ENCODE measurements around the gene DNAH3.
"Not testable (repeated sequence)": the region's sequence is repeated elsewhere in the genome, so short reads cannot be mapped to it uniquely, and the experiment has no call there.

The DNAH3 gene

GRCh38 chr16:21069986-21070385 is 80.7 kb downstream of the DNAH3 start:
- DNase-seq = no peak

GRCh38 chr16:21064203-21064602 is 86.4 kb downstream of the DNAH3 start:
- no peak for DNase-seq

DNA sequence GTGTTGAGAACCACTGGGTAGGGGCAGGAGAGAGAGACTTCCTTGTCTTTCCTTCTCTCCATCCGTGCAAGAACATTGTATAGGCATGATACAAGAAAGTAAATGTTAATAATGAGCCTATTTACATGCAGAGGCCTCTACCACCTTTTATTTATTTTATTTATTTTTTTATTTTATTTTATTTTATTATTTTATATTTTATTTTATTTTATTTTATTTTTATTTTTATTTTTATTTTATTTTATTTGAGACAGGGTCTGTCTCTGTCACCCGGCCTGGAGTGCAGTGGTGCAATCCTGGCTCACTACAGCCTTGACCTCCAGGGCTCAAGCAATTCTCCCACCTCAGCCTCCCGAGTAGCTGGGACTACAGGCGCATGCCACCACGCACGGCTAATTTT is 87.3 kb downstream of the DNAH3 start:
- DNase-seq = not testable (repeated sequence)

GRCh38 chr16:21060027-21060510 is 90.6 kb downstream of the DNAH3 start:
- DNase-seq = no peak

DNA sequence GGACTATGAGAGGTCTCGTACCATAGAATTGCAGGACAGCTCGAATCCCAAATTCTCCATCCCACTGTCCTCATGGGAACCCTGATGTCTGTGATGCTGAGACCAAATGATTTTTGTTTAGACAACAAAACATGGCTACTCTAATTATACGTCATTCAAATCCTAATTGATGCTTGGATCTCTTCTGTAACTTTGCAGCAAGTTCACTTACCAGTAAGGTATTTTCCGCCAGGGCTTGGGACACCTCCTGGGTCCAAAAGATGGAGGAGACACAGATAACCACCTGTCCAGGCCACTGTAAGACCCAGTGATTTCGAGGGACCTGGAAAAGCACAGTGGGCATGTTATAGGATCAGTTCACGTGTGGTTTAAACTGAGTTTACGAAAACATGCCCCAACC is 92.8 kb downstream of the DNAH3 start:
- no peak for DNase-seq

- DNase-seq = peak; percentile 10
Measured at GRCh38 chr16:21056396-21056795, 94.2 kb downstream of the DNAH3 start.

DNA sequence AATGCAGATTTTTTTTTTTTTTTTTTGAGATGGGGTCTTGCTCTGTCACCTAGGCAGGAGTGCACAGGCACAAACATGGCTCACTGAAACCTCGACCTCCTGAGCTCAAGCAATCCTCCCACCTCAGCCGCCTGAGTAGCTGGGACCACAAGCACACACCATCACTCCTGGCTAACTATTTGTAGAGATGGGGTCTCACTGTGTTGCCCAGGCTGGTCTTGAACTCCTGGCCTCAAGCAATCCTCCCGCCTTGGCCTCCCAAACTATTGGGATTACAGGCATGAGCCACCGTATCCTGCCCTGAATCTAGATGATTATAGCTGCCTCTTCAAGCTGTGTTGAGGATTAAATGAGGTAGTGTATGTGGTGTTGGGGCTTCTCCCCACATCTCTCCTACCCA is 94.9 kb downstream of the DNAH3 start:
- not testable (repeated sequence) for DNase-seq

DNA sequence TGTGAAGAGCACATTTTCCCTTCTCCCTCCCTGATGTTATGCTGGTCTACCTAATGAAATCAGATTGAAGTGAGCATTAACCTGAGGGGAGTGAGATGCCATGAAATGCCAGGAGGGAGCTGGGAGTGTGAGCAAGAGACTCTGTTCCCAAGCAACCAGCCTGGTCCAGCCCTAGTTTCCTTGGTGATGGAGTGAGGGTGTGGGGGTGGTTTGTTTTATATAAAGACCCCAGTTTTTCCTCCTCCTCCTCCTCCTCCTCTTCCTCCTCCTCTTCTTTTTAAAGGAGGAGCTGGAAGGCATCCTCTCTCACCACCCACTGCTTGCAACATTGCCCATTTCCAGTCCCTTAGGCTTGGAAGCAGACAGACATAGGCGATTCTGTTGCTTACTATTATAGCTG is 97.1 kb downstream of the DNAH3 start:
- DNase-seq = no peak

- not testable (repeated sequence) for DNase-seq
Measured at GRCh38 chr16:21048091-21048912, 102.3 kb downstream of the DNAH3 start.

DNA sequence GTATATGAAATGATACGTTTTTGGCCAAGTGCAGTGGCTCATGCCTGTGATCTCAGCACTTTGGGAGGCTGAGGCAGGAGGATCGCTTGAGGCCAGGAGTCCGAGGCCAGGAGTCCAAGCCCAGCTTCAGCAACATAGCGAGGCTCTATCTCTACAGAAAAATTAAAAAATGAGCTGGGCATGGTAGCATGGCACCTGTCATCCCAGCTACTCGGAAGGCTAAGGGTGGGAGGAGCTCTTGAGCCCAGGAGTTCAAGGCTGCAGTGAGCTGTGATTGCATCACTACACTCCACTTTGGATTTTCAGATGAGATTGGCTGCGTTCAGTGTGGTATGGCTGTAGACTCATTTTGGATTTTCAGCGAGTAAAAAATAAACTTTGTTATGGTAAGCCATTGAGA is 112.4 kb downstream of the DNAH3 start:
- no peak for DNase-seq

DNA sequence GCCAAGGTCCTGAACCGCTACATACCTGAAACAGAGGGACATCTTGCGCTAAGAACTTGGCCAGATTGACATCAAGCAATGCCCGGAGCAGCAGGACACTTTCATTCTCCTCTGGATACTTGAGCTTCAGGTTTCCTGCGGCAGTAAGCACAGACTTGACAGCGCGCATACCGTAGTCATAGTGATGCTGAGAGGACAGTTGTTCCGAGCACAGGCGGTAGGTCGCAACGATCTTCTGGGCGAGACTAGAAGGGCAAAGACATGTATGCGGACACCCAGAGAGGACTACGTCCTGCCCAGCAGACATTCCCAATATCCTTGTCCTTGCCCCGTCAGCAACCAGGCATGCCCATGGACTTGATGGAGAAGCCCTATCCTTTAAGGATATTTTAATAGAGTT is 112.9 kb downstream of the DNAH3 start:
- no peak for DNase-seq

- DNase-seq = no peak
Measured at GRCh38 chr16:21037168-21037567, 113.5 kb downstream of the DNAH3 start.

- DNase-seq = no peak
Measured at GRCh38 chr16:21036471-21036870, 114.2 kb downstream of the DNAH3 start.

DNA sequence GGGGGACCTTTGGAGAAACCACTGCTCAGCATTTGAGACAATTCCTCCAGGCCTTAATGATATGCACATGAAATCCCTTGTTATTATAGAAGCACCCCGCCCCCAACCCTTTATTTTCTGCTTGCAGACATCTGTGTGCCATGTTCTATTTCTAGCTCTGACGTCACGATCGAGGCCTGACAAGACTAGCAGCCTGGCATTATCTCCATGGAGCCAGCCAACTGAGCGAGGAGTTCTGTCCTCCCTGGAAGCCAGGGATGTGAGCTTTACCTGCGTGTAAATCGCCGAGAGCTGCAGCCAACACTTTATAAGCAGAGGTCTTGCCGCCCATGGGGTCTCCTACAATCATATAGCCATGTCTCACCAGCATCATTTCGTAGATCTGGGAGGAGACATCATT is 116.9 kb downstream of the DNAH3 start:
- peak; percentile 41 for DNase-seq

GRCh38 chr16:21033264-21033663 is 117.4 kb downstream of the DNAH3 start:
- no peak for DNase-seq

DNA sequence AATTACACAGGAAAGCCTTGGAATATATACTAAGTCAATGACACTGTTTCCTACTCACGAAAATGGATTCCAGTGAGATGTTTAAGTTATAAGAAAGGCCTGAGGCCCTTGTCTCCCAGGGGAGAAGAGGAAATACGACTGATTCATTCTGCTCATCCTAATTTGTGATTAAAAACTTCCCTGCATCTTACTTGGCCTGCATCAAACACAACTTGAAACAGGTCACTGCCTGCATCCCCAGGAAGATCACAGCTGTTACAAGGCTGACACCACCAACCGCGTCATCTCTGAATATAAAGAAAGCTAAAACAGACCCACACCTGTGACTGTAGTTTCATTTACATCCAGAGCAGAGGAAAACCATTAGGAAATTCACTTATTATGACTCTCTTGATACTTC is 121.9 kb downstream of the DNAH3 start:
- DNase-seq = peak; percentile 65

- DNase-seq = no peak
Measured at GRCh38 chr16:21026846-21027245, 123.8 kb downstream of the DNAH3 start.

DNA sequence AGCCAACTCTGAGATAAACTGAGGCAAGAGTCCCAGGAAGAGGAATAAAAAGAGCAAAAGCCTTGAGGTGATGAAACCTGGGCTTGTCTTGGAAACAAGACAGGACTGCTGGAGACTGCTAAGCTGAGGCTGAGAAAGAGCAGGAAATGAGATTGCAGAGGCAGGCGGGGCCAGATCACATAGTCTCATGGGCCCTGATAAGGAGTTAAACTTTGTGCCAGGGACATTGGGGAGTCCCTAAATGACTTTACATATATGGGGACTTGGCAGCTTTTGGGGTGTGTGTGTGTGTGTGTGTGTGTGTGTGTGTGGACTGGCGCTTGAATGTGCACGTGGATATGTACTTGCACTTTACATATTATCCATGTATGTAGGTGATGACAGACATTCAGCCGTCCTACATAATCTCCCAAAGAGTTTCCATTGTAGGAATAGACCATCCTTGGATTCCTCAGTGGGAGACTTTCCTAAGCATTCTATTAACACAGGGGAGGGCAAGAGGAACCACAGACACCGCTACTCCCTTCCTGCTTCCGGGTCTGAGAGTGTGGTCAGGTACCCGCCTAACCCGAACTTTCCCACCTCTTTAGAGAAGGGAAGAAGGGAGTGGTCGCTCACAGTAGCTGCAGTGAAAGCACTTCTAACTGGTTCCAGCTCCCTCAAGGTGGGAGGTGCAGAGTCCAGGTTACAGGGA is 127.0 kb downstream of the DNAH3 start:
- no peak for DNase-seq

GRCh38 chr16:21021316-21021715 is 129.3 kb downstream of the DNAH3 start:
- DNase-seq = no peak

DNA sequence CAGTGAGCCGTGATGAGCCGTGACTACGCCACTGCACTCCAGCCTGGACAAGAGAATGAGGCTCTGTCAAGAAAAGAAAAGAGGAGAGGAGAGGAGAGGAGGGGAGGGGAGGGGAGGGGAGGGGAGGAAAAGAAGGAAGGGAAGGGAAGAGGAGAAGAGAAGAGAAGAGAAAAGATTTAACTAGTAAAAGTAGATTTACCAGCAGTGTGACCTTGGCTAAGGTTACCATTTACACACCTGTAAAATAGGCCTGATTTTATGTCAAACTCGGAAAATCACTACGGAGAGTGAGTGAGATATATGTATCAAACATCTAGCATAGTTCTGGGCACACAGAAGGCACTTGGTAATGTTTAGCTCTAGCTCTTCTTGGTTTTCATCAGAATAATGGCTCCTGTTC is 140.8 kb downstream of the DNAH3 start:
- DNase-seq = no peak

DNA sequence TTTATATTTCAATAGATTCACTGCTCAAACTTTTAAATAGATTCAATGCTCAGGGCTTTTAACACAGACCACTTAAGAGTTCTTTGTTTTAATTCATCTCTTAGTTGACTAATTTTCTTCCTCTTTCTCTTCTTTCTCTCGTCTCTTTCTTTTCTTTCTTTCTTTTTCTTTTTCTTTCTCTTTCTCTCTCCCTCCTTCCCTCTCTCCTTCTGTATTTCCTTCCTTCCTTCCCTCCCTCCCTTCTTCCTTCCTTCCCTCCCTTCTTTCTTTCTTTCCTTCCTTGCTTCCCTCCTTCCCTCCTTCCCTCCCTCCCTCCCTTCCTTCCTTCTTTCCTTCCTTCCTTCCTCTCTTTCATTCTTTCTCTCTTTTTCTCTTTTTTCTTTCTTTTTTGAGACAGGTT is 145.6 kb downstream of the DNAH3 start:
- no peak for DNase-seq

GRCh38 chr16:21001262-21001661 is 149.4 kb downstream of the DNAH3 start:
- peak; percentile 10 for DNase-seq

DNA sequence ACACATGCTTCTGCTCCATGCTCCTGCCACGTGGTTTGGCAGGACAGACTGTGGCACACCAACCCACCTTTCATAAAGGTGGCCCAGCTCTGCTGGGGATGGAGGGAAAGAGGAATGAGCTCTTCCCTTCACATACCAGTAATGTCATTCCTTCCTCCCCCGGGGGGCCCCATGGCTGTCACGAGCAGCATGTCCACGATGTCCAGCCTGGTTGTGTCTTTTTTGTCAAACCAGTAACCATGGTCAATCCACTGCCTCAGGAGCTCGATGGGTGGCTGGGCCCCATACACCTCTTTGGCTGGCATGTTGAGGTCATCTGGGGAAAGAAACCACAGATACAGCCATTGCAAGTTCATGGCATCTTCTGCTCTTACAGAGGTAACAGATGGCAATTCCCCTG is 153.5 kb downstream of the DNAH3 start:
- DNase-seq = no peak

GRCh38 chr16:20995711-20996110 is 154.9 kb downstream of the DNAH3 start:
- DNase-seq = no peak

Measured in NCI-H69 (cell line).